Measurements from ENCODE around the gene CREB1.
A peak's percentile ranks its signal among the peaks of the same experiment; 100 is the strongest.
"Not testable (repeated sequence)": the region's sequence is repeated elsewhere in the genome, so short reads cannot be mapped to it uniquely, and the experiment has no call there.

Gene CREB1

DNA sequence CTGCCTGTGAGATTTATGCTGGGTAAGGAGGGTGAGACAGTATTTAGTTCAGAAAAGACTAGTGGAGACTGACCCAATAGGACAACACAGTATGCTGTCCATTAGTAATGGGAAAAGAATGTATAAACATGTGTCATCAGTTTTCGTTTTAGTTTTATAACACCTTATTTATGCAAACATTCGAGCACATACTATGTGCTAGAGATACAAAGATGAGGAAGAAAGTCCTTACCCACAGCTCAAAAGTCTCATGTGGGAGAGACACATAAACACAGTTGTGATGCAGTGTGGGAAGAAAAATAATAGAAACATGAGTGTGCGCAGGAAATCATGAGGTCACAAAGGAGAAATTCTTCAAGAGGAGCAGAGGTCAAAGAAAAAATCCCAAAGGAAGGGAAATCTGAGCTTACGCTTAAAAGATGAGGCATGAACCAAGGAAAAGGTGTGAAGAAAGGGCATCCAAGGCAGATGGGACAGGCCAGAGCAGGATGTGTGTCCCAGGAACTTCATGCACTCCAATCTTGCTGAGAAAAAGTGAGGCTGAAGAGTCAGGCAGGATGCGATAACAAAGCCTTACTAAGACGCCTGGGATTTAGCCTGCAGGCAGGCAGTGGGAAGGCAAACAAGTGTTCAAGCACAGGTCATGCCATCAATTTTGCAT lies 87.4 kb downstream of the CREB1 start:
- no peak for DNase-seq (ENCODE audit: low read depth in 2 of 2)

DNA sequence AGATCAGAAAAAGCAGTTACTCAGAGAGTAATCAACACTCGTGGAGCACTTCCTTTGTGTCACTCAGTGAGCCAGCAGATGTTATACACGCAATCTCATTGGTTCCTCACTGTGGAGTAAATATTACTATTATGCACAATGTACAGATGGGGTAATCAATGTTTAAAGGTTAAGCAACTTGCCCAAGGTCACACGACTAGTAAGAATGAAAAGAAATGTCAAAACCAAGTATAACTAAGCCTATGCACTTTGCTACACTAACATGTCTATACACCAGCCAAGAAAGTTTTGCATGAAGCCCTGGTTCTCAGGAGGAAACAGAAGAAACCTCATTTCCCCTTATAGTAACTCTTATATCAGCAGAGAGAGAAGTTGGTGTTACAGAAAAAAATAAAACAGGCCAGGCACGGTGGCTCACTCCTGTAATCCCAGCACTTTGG lies 90.0 kb downstream of the CREB1 start:
- no peak for DNase-seq (ENCODE audit: low read depth in 2 of 2)

DNA sequence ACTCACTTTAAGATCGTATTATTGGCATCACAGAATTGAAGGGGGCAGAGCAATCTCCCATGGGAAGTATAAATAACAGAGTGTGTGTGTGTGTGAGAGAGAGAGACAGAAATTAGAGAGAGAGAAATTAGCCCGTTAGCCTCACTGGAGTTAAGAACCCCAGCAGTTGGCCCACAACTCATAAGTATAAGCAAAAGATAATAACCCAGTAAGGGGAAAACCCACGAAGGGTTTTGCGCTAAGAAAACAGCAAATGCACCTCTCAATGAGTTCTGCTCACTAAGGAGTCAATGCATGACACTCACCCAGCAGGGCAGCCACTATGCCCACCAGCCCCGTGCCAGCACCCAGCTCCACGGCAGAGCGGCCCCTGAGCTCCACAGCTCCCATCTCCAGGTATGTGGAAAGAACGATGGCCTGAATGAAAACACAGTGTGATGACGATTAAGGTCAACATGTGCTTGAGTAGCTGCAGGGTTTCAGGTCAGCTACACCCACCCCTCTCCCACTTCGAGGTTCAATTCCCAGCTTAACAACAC lies 91.8 kb downstream of the CREB1 start:
- DNase-seq (ENCODE audit: low read depth in 2 of 2): no peak

DNA sequence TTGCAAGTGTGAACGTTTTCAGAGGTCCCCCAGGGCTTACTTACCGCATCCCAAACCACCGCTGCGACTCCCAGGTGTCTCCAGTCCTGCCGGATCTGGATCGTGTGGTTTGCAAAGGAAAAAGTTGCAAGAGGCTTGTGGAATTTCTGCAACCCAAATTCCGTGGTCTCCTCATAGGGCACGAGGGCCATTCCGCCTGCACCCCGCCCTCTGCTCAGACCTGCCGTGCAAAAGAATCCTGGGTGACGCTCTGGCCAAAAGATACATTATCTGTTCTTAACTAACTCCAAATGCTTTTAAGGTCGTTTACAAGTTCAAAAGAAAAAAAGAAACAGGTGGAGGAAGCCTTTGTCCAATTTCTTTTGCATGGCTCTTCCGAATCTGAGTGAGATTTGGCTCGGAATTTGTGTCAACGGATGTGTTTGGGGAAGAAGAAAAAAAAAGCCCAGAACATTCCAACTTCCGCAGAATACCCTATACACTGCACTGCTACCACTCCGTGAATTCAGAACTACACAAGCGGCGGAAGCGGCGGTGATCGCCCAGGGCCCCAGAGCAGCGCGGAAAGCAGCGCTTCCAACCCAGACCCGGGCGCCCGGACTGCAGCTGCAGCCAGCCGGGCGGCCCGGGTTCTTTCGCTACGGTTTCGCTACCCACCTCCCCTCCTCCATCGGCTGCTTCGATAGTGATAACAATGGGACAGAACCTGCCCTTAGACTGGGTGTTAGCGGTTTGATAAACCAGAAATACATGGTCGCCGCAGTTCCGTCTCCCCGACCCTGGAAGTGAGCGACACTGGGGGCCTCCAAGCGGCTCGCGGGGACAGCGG lies 94.6 kb downstream of the CREB1 start:
- peak; percentile 46 for DNase-seq (ENCODE audit: low read depth in 2 of 2)

DNA sequence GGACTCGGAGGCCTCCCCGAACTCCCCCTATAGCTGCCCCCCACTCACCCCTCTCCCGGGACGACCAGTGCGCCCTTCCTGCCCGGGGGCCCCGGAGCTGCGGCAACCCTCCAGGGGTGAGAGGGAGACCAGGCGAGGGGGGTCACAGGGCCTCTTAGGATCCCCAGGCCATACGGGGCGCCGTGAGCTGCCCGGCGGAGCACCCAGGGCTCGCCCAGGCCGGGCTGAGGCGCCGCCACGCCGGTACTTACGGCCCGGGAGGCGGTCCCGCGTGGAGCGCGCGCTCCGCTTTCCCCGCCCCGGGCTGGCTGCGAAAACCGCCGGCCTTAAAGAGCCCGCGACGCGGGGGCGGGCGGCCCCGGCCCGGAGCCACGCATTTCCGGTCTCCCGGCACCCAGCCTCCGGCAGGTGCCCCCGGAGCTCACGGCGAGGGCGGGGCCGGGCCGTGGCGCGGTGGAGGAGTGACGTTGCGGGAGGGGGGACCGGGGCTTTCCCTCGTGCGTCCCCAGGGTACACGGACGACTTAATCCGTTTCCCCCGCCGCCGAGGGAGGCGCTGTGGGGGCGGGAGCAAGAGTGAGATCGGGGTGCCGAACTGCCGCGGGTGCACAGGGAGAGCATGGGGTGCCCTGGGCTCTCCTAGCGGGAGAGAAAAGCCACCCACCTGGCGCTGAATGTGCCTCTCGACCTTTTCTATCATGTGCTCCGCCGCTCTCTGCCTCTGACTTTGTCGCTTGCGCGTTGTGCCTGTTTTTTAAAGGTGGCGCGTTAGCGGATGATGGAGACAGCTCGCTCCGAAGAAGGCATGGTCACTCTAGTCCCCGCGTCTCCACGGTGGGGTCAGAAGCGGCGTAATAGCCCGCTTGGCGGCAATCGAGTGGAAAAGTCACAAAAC lies 95.5 kb downstream of the CREB1 start, which contains the start of gene METTL21A:
Gene METTL21A (minus strand): TSS at position 381 of the 894 bp plus-strand sequence. CDS start 1,019 bp downstream, outside the sequence.
- DNase-seq (ENCODE audit: low read depth in 2 of 2): peak; percentile 87 to 90

DNA sequence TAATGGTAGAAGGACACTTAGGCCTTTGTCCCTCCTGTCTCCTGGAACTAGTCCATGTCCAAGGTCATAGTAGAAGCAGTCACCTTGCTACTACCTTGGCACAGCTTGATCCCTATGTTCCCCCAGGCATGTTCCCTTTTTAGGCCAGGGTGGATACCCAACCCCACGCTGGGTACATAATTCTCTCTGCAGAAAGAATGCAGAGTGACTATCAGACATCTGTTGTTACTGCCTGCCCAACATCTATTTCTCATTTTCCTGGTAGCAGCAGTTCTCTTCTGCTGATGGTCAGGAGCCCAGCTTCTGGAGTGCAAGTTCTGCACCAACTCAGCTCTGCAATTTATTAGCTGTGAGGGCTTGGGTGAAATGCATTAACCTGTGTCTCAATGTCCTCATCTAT lies 99.8 kb downstream of the CREB1 start:
- DNase-seq (ENCODE audit: low read depth in 2 of 2): no peak

DNA sequence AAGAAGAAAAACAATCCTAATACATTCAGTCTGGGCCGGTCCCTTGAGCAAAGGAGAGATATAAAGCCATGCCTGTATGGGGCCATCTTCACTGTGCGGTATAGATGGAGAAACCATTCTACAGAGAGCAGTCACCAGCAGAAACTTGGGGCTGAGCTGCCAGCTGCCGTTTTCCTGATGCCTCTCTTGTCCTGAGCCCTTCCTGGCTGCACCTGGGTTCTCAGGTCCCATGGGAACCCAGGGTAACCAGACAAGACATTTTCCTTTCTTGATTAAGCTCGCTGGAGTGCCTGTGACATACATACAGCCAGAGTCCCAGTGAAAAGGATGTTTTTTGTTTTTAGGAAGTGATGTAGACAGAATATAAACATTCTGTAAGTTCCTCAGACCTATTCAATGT lies 100.7 kb downstream of the CREB1 start:
- no peak for DNase-seq (ENCODE audit: low read depth in 2 of 2)

DNA sequence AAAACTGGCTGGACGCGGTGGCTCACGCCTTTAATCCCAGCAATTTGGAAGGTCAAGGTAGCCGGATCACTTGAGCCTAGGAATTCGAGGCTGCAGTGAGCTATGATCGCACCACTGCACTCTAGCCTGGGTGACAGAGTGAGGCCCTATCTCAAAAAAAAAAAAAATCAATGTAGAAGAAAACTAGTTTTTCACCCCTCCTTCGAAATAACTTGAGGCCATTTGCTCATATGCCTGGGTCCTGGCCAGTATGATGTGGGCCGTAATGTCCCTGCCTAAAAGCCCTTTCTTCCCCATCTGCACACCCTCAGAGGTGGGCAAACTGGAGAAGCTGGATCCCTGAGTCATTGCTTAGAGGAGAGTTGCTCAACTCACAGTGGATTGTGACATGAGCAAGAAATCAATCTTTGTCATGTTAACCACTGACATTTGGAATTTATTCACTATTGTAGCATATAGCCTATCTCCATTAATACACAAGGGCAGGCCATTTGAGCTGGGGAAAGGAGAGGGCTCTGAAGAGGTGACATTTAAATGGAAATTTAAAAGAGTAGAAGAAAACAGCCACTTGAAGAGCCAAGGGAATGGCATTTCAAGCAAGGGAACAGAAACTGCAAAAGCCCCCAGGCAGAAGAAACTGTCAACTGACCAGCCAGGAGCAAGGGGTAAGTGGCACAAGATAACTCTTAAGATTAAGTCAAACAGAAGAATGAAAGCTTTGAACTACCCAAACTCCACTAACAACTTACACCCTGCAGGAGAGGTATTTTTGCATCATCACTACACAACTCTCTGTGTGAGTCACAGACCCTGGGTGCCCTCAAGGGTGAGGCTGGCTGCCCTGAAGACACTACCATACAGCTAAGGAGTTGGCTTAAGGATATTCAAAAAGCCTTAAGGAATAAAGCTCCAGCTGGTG lies 103.1 kb downstream of the CREB1 start:
- DNase-seq (ENCODE audit: low read depth in 2 of 2): no peak

DNA sequence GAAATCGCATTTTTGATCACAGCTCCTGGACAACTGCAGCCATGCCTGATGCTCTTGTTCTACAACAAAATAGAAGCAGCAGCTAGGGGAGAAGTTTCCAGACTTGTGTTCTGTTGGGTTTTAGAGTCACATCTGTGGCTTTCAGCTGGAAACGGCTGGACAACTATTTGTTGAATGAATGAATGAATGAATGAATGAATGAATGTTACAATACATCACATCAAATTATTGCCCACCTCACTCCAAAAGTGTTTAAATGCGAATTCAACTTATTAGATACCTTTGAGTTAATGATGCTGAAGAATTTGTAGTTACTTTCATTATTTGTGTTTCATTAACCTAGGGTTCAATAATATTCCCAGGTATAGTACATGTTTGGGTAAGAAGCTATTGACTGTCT lies 103.9 kb downstream of the CREB1 start:
- DNase-seq (ENCODE audit: low read depth in 2 of 2): no peak

DNA sequence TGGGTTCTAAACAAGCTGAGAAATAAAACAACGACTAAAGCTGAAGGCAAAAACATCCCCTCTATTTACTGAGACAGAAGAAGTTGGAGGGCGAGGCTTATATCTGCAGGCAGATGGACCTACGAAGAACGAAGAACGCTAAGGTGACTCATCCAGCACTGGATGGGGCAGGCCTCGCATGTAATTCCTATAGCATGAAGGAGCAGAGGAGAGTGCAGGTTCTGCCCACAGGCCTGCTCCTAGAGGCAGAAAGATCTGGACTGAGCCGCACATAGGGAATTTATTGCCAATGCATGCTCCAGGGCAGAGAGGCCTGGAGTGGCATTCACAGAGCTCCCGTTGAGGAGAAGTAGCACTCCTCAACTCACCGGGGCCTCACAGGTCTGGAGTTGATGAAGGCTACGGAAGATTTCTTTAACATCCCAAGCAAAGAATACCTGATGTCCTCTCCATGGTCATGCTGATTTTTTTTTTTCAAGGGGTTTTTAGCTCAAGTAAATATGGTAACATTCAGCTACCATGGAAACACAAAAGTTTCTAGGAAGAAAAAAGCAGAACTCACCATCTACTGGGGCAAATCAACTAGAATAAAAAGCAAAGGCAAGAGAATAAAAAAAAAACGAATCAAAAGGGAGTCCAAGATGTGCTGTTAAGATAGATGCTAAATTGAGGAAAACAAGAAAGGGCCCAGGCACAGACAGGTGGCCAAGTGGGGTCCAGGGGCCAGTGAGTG lies 105.9 kb downstream of the CREB1 start:
- no peak for DNase-seq (ENCODE audit: low read depth in 2 of 2)

DNA sequence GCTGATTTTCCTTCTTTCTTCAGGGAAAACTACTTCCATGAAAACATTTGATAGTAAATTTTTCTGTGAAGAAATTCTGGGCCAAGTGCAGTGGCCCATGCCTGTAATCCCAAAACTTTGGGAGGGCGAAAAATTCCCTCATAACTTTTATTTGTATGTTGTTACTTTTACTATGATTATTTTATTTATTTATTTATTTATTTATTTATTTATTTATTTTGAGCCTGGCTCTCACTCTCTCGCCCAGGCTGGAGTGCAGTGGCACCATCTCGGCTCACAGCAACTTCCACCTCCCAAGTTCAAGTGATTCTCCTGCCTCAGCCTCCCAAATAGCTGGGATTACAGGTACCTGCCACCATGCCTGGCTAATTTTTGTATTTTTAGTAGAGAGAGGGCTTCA lies 109.5 kb downstream of the CREB1 start:
- not testable (repeated sequence) for DNase-seq (ENCODE audit: low read depth in 2 of 2)

DNA sequence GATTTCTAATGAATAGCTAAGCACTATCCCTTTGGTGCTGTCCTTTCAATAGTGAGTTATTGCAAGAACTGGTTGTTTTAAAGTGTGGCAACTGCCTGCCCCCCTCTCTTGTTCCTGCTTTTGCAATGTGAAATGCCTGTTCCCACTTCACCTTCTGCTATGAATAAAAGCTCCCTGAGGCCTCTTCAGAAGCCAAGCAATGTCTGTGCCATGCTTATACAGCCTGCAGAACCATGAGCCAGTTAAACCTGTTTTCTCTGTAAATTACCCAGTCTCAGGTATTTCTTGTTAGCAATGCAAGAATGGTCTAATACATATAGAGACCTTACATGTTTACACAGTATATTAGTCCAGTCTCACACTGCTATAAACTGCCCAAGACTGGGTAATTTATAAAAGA lies 110.4 kb downstream of the CREB1 start:
- DNase-seq (ENCODE audit: low read depth in 2 of 2): no peak

DNA sequence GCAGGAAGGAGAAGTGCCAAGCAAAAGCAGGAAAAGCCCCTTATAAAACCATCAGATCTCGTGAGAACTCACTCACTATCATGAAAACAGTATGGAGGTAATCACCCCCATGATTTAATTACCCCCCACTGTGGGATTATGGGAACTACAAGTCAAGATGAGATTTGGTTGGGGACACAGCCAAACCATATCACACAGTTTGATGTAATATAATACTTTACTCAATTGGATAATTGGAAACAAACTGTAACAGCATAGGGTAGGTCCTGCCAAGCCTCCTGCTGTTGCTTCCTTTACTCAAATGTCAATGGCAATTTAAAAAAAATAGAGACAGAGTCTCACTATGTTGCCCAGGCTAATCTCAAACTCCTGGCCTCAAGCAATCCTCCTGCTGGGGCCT lies 110.9 kb downstream of the CREB1 start:
- DNase-seq (ENCODE audit: low read depth in 2 of 2): no peak

DNA sequence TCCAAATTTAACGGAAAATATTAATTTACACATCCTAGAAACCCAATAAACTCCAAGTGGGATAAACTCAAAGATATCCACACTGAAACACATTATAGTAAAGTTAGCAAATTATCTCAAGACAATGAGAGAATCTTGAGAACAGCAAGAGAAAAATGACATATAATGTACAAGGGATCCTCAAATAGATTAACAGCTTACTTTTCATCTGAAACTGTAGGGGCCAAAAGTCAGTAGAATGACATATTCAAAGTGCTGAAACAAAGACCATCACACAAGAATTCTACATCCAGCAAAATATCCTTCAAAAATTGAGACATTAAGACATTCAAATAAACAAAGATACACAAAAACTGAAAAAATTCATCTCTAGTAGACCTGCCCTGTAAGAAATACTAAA lies 114.1 kb downstream of the CREB1 start:
- DNase-seq (ENCODE audit: low read depth in 2 of 2): no peak

DNA sequence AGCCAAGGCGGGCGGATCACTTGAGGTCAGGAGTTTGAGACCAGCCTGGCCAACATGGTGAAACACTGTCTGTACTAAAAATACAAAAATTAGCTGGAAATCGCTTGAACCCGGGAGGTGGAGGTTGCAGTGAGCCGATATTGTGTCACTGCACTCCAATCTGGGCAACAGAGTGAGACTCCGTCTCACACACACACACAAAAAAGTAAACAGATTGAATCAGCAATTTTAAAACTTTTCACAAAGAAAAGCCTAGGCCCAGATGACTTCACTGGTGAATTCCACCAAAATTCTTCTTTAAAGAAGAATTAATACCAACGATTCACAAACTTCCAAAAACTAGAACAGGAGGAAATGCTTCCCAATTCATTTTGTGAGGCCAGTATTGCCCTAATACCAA lies 116.8 kb downstream of the CREB1 start:
- DNase-seq (ENCODE audit: low read depth in 2 of 2): not testable (repeated sequence)

Data from stimulated activated CD4-positive, alpha-beta T cell treated with anti-CD3 and anti-CD28 coated beads, Interleukin-15, amount 100 ng/mL, for 48 hours (primary cell).